Measurements from ENCODE around the gene FZD4.
"Not testable (repeated sequence)": the region's sequence is repeated elsewhere in the genome, so short reads cannot be mapped to it uniquely, and the experiment has no call there.

FZD4 gene

GRCh38 chr11:86972734-86973133, 17.5 kb upstream of the FZD4 start:
- no peak for DNase-seq

- DNase-seq: no peak
Measured at GRCh38 chr11:86969258-86969657, 14.1 kb upstream of the FZD4 start.

- not testable (repeated sequence) for DNase-seq
Measured at GRCh38 chr11:86967601-86968000, 12.4 kb upstream of the FZD4 start.

GRCh38 chr11:86957976-86958646, 2.9 kb upstream of the FZD4 start:
- DNase-seq: no peak

GRCh38 chr11:86956905-86957195, 1.7 kb upstream of the FZD4 start:
- no peak for DNase-seq

GRCh38 chr11:86955111-86955360, 159 bp downstream of the FZD4 start:
- no peak for DNase-seq

- DNase-seq: no peak
Measured at GRCh38 chr11:86954269-86955110, 705 bp downstream of the FZD4 start.

GRCh38 chr11:86952221-86952875, 2.8 kb downstream of the FZD4 start:
- DNase-seq: no peak

- no peak for DNase-seq
Measured at GRCh38 chr11:86951706-86952105, 3.5 kb downstream of the FZD4 start.

- DNase-seq: no peak
Measured at GRCh38 chr11:86950661-86950995, 4.6 kb downstream of the FZD4 start.

- no peak for DNase-seq
Measured at GRCh38 chr11:86949995-86950660, 5.1 kb downstream of the FZD4 start.

- no peak for DNase-seq
Measured at GRCh38 chr11:86948733-86949132, 6.5 kb downstream of the FZD4 start.

- no peak for DNase-seq
Measured at GRCh38 chr11:86947541-86947940, 7.7 kb downstream of the FZD4 start.

- not testable (repeated sequence) for DNase-seq
Measured at GRCh38 chr11:86943505-86943904, 11.7 kb downstream of the FZD4 start.

- no peak for DNase-seq
Measured at GRCh38 chr11:86941871-86942599, 13.2 kb downstream of the FZD4 start.

GRCh38 chr11:86941077-86941870, 13.9 kb downstream of the FZD4 start:
- DNase-seq: no peak

GRCh38 chr11:86940122-86940777, 14.9 kb downstream of the FZD4 start:
- no peak for DNase-seq

GRCh38 chr11:86938900-86939880, 16.0 kb downstream of the FZD4 start:
- DNase-seq: peak; percentile 53

GRCh38 chr11:86938203-86938899, 16.8 kb downstream of the FZD4 start:
- DNase-seq: no peak
